ENCODE data around the gene POFUT2.
"Not testable (repeated sequence)": the region's sequence is repeated elsewhere in the genome, so short reads cannot be mapped to it uniquely, and the experiment has no call there.

The POFUT2 gene

GRCh38 chr21:45326169-45326851 lies 38.6 kb upstream of the POFUT2 start:
- peak; percentile 53 for DNase-seq

- peak; percentile 21 for DNase-seq
Measured at GRCh38 chr21:45325206-45326168, 37.8 kb upstream of the POFUT2 start.

- peak; percentile 61 for DNase-seq
Measured at GRCh38 chr21:45324489-45325205, 37.0 kb upstream of the POFUT2 start.

- DNase-seq: peak; percentile 35
Measured at GRCh38 chr21:45323487-45324311, 36.0 kb upstream of the POFUT2 start.

GRCh38 chr21:45322960-45323461 lies 35.3 kb upstream of the POFUT2 start:
- peak; percentile 24 for DNase-seq

- DNase-seq: peak; percentile 39
Measured at GRCh38 chr21:45322231-45322959, 34.7 kb upstream of the POFUT2 start.

- peak; percentile 54 for DNase-seq
Measured at GRCh38 chr21:45320261-45321025, 32.7 kb upstream of the POFUT2 start.

GRCh38 chr21:45319461-45320211 lies 31.9 kb upstream of the POFUT2 start:
- DNase-seq: peak; percentile 60

GRCh38 chr21:45318556-45319404 lies 31.1 kb upstream of the POFUT2 start:
- peak; percentile 62 for DNase-seq

- DNase-seq: peak; percentile 13
Measured at GRCh38 chr21:45318146-45318555, 30.5 kb upstream of the POFUT2 start.

GRCh38 chr21:45317398-45318145 lies 29.9 kb upstream of the POFUT2 start:
- DNase-seq: peak; percentile 26

GRCh38 chr21:45316871-45317397 lies 29.2 kb upstream of the POFUT2 start:
- peak; percentile 19 for DNase-seq

- DNase-seq: not testable (repeated sequence)
Measured at GRCh38 chr21:45315676-45316470, 28.2 kb upstream of the POFUT2 start.

GRCh38 chr21:45313682-45314081 lies 26.0 kb upstream of the POFUT2 start:
- DNase-seq: no peak

GRCh38 chr21:45313015-45313414 lies 25.3 kb upstream of the POFUT2 start:
- no peak for DNase-seq

GRCh38 chr21:45312296-45312695 lies 24.6 kb upstream of the POFUT2 start:
- no peak for DNase-seq

- DNase-seq: no peak
Measured at GRCh38 chr21:45310459-45310858, 22.8 kb upstream of the POFUT2 start.
